Measurements from ENCODE around the gene EIF3F. TPM values are rescaled to one million over a fixed set of nuclear protein-coding genes. Genes with fewer than 3 reads are reported as not detected.

Gene EIF3F
- total and polyA plus RNA-seq, 2 of the 4 experiments (the other 2 are of a cell fraction) = 279 to 306 TPM

GRCh38 chr11:8039530-8040260 is 52.6 kb downstream of the EIF3F start:
- Histone ChIP-seq H3K9ac (ENCODE audit: low read depth, low read length) (no peak overlapping the region), H3K56ac (ENCODE audit: extremely low read depth, insufficient read depth, low read length) (no peak overlapping the region), H3K4me2 (ENCODE audit: low read depth, low read length) (no peak overlapping the region), H2BK20ac (ENCODE audit: low read depth, low read length) (no peak overlapping the region), H2AK5ac (ENCODE audit: low read depth, low read length) (no peak overlapping the region), H3K9me1 (ENCODE audit: insufficient read depth, low read length) (no peaks in the 10 kb centered on the region), H3K9me3 (ENCODE audit: control insufficient read depth, insufficient read depth, low read length) (no peaks in the 10 kb centered on the region), H2BK120ac (ENCODE audit: low read depth, low read length) (no peak overlapping the region), H2AFZ (replicated peaks; ENCODE audit: low read length, poor library complexity) (no peak overlapping the region), H3K14ac (replicated peaks; ENCODE audit: low read depth, low read length) (no peak overlapping the region), H4K8ac (ENCODE audit: low read depth in 2 of 2, low read length in 2 of 2) (no peak overlapping the region), H3K27ac (ENCODE audit: insufficient read depth, low read length) (no peak overlapping the region), H3K36me3 (ENCODE audit: control insufficient read depth, insufficient read depth, low read length) (no peaks in the 10 kb centered on the region), H3K79me1 (ENCODE audit: low read depth in 1 of 2, low read length in 2 of 2) (no peaks in the 10 kb centered on the region), H3K23ac (ENCODE audit: low read depth, low read length) (no peak overlapping the region), H4K91ac (ENCODE audit: insufficient read depth, low read depth, low read length) (no peak overlapping the region), H3K4me1 (ENCODE audit: control insufficient read depth, insufficient read depth, low read length) (no peaks in the 10 kb centered on the region), H3K4me3 (ENCODE audit: insufficient read depth, low read depth, low read length) (no peak overlapping the region), H4K20me1 (ENCODE audit: insufficient read depth, low read length) (no peaks in the 10 kb centered on the region), H3K18ac (ENCODE audit: low read depth, low read length) (no peak overlapping the region), H3K27me3 (ENCODE audit: control insufficient read depth, insufficient read depth, low read length) (peaks cover 6% of the 10 kb centered on the region; the same call in 1 of the 2 replicates), H2BK5ac (ENCODE audit: low read depth, low read length, poor library complexity, severe bottlenecking) (no peak overlapping the region), H2BK15ac (ENCODE audit: low read depth, low read length) (no peak overlapping the region), H2AK9ac (replicated peaks; ENCODE audit: low read depth, low read length, poor library complexity) (no peak overlapping the region), H3K4ac (ENCODE audit: low read depth, low read length) (no peak overlapping the region), H4K5ac (ENCODE audit: low read depth, low read length) (no peak overlapping the region)
- BruUV-seq (replicated peaks) = no TSS peak
- DNase-seq = no peak
- in situ Hi-C loops (cut with MboI; ENCODE audit: low sequenced_read_pairs) (loop anchor here (10.0 kb wide), 1 partner anchor 55 kb away; no protein-coding TSS in a partner anchor), dilution Hi-C loops (cut with HindIII; ENCODE audit: low sequenced_read_pairs, unreplicated experiment) (no loop called here), intact Hi-C loops (cut with micrococcal nuclease) (no loop called here)
- ChIA-PET POLR2A (ENCODE audit: unreplicated experiment) (no interaction called here), CTCF (interaction anchor here (0.6 kb wide), 1 partner anchor 1872 kb away, joined by 3 read pairs; no protein-coding TSS in a partner anchor)
- no CpG with 5 or more reads among the region's 10 CpGs for WGBS, 2 experiments (ENCODE audit: extremely low coverage in 2 of 2, insufficient read length in 1 of 2)
- ATAC-seq (ENCODE audit: low read depth) = no peak
- TF ChIP-seq FOS (IDR thresholded peaks at IDR 0.05; ENCODE audit: low read depth, low read length) = no peak
- TF ChIP-seq CHD1 (IDR thresholded peaks at IDR 0.05; ENCODE audit: low read depth, low read length) = no peak
- TF ChIP-seq RFX5 (IDR thresholded peaks at IDR 0.05; ENCODE audit: low read depth, low read length) = no peak
- no peak for TF ChIP-seq NFE2L2 (IDR thresholded peaks at IDR 0.05; ENCODE audit: low read depth, low read length)
- no peak for TF ChIP-seq POLR2A (IDR thresholded peaks at IDR 0.05; ENCODE audit: low read depth, low read length)
- no peak for TF ChIP-seq USF2 (IDR thresholded peaks at IDR 0.05; ENCODE audit: low read depth, low read length)
- TF ChIP-seq SMC3 (IDR thresholded peaks at IDR 0.05; ENCODE audit: low read depth, low read length) = no peak
- no peak for TF ChIP-seq ELK1 (IDR thresholded peaks at IDR 0.05; ENCODE audit: borderline replicate concordance, low read depth, low read length)
